Stimulated activated CD4-positive, alpha-beta T cell treated with anti-CD3 and anti-CD28 coated beads, Interleukin-2, amount 100 ng/mL, for 4 hours (primary cell): ENCODE results near the gene JMJD1C.
"Not testable (repeated sequence)": the region's sequence is repeated elsewhere in the genome, so short reads cannot be mapped to it uniquely, and the experiment has no call there.

Experiments used
- DNase-seq: peaks from one replicate; pipeline ENCODE4 v3.0.0-alpha.2; 2020; ENCODE audit warnings: low read depth

Gene JMJD1C

DNA sequence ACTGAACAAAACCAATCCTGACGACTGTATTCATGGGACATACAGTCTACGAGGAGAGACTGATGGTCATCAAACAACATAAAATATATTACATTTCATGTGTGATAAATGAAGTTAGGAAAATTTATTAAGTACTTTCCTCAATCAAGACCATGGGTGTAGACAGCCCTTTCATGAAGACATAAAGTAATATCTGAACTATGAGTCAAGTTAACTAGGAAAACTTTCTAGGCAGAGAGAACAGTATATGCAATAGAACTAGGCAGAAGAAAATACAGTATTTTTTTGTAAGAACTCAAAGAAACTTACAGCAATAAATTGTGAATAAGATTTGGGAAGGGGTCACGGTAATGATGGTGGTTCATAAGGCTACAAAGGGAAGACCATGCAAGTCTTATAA is 112.8 kb downstream of the JMJD1C start:
- no peak for DNase-seq

DNA sequence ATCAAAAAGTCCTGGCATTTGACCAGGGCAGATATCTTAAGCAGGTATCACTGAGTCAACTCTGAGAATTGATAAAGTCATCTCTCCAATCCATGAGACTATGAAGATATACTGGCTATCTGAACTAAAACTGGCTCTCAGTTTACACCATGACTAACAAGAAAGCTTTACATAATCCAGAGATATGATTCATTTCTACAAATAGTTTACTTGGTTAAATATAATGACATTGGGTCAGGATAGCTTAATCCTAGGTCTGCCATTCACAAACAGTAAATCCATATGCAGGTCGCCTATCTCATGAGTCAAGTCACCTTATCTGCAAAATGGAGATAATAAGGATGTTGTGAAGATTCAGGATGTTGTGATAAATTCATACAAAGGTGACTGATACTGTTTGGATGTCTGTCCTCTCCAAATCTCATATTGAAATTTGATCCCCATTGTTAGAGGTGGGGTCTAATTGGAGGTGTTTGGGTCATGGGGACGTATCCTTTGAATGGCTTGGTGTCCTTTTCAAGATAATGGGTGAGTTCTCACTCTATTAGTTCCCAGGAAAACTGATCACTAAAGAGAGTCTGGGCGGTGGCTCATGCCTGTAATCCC is 117.4 kb downstream of the JMJD1C start:
- DNase-seq = no peak

DNA sequence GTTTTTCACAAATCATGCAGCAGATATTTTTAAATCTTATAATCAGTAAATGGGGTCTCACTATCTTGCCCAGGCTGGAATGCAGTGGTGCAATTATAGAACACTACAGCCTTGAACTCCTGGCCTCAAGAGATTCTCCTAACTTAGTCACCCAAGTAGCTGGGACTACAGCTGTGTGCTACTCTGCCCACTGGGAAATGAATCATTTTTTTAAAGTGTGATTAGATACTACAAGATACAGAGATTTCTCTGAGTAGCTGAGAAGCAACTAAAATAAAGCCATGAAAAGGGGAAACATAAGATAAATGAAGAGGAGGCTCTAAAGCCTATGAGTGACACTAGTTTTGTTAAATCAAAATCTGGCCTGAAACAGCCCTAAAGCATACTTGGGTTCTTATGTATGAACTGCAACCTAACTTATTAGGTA is 119.7 kb downstream of the JMJD1C start:
- no peak for DNase-seq

- no peak for DNase-seq
Measured at GRCh38 chr10:63344269-63344668, 121.5 kb downstream of the JMJD1C start.

DNA sequence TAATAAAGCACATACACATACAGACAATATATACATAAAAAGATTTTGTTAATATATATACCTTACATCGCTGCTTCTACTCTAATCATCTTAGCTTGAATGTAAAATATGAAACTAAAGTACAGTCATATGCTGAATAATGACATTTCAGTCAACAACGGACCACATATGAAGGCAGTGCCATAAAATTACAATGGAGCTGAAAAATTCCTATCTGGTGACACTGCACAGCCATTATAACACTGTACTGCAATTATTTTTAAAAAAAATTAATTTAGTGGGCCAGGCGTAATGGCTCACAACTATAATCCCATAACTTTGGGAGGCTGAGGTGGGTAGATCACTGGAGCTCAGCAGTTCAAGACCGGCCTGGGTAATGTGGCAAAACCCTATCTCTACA is 122.3 kb downstream of the JMJD1C start:
- DNase-seq = no peak

- DNase-seq = not testable (repeated sequence)
Measured at GRCh38 chr10:63339640-63340039, 126.1 kb downstream of the JMJD1C start.

DNA sequence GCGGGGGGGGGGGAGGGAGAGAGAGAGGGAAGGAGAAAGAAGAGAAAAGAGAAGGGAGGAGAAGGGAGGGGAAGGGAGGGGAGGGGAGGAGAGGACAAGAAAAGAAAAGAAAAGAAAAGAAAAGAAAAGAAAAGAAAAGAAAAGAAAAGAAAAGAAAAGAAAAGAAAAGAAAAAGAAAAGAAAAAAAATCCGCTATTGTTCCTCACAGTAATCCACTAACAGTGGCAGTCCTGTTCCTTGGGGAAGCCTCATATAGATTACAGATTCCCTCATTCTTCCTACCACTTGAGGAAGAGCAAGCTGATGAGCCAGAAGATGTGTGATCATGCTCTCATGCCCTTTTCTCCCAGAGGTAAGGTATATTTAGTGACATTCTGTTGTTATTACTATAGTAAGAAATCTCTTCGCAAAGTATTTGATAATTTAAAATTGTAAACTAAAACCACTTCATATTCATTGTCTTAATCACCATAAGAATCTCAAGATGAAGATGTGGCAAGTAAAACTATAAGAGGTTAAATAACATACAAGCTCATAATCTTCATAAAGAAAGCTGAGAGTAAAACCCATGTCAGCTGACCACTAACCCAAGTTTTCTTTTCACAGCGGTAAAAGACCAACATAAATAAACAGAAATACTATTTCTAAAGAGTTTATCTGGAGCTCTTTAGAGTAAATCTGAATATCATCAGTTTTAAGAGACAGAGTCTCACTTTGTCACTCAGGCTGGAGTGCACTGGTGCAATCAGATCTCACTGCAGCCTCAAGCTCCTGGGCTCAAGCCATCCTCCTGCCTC is 128.1 kb downstream of the JMJD1C start:
- no peak for DNase-seq

DNA sequence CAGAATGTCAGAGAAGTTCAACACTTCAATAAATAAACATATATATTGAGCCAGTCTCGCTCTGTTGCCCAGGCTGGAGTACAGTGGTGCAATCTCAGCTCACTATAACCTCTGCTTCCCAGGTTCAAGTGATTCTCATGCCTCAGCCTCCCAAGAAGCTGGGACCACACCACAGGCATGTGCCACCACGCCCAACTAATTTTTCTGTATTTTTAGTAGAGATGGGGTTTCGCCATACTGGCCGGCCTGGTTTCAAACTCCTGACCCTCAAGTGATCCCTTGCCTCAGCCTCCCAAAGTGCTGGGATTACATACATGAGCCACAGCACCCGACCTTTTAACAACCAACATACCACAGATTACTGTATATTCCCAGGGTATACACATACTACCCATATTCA is 134.2 kb downstream of the JMJD1C start:
- DNase-seq = no peak

- no peak for DNase-seq
Measured at GRCh38 chr10:63324495-63324854, 141.3 kb downstream of the JMJD1C start.

- no peak for DNase-seq
Measured at GRCh38 chr10:63323701-63324494, 141.9 kb downstream of the JMJD1C start.

DNA sequence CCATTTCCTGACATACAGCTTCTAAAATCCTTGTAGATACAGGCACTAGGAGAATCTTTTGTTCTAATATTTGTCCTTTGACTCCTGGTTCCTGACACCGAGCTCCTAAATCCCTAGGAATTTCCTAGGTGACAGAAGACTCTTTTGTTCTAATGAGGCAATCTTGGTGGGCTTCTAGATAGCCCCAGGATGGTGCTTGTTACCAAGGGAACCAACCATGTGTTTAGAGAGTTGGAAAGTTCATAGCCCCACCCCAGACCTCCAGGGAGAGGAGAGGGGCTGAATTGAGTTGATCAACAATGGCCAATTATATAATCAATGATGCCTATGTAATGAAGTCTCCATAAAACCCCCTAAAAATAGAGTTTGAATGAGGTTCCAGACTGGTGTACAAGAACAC is 145.1 kb downstream of the JMJD1C start:
- no peak for DNase-seq

- DNase-seq = no peak
Measured at GRCh38 chr10:63319231-63319630, 146.5 kb downstream of the JMJD1C start.

GRCh38 chr10:63318491-63318890 is 147.3 kb downstream of the JMJD1C start:
- no peak for DNase-seq

GRCh38 chr10:63314020-63314419 is 151.8 kb downstream of the JMJD1C start:
- DNase-seq = no peak

- DNase-seq = no peak
Measured at GRCh38 chr10:63313066-63313717, 152.6 kb downstream of the JMJD1C start.

DNA sequence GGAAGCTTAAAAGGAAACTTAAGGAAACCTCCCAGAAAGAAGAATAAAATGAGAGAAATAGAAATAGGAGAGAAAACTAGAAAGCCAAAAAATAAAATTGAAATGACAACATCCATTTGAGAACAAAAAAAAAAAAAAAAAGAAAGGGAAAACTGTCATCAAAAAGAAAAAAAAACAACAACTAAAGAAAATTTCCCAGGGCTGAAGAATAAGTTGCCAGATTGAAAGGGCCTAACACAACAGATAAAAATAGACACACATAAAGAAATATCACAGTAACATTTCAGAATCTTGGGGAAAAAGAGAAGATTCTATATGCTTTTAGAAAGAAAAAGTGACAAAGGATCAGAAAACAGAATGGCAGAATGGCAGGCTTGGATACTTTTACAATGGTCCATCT is 157.1 kb downstream of the JMJD1C start:
- no peak for DNase-seq

DNA sequence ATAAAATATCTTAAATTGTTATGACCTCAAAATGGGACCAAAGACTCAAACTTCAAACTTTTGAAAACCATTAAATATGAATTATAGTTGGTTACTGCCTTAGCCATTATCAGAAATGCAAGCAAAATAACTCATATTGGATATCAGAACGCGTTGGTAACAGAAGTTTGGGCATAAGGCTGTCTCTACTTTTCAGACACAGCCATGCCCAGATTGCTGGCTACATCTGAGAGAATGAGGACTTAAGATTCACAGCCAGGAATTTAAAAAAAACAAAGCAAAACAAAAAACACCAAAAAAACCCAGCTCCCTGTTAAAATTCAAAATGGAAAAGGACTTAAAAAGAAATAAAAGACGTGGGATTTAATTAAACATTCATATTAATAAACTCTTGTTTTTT is 161.6 kb downstream of the JMJD1C start:
- no peak for DNase-seq

- no peak for DNase-seq
Measured at GRCh38 chr10:63300801-63301200, 165.0 kb downstream of the JMJD1C start.

DNA sequence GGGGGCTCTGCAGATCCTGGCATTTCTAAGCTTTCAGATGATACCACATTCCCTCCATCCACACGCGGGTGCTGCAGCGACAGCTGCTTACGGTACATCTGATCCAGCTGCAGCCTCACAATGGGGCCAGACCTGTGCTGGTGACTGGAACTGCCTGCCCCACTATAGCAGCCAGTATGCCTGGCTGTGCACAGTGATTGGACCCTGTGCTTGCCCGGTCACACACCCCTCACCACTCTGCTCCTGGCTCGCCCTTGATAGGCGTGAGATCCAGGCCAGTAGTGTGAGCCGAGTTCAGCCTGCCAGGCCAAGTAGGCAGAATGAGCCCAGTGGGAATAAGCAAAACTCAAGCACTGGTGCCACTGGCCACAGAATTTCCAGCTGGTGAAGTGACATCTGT is 167.8 kb downstream of the JMJD1C start:
- no peak for DNase-seq

- DNase-seq = no peak
Measured at GRCh38 chr10:63294781-63295180, 171.0 kb downstream of the JMJD1C start.

DNA sequence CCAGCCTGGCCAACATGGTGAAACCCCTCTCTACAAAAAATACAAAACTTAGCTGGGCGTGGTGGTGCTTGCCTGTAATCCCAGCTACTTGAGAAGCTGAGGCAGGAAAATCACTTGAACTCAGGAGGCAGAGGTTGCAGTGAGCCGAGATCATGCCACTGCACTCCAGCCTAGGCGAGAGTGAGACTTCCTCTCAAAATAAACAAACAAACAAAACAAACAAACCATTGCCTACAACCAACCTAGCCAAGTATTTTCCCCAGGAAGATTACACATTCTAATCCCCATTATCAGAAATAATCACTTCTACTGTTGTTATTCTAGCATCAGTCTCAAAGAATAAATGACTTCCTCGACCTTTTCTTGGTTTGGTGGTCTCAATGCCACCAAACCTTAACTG is 172.9 kb downstream of the JMJD1C start:
- DNase-seq = not testable (repeated sequence)

DNA sequence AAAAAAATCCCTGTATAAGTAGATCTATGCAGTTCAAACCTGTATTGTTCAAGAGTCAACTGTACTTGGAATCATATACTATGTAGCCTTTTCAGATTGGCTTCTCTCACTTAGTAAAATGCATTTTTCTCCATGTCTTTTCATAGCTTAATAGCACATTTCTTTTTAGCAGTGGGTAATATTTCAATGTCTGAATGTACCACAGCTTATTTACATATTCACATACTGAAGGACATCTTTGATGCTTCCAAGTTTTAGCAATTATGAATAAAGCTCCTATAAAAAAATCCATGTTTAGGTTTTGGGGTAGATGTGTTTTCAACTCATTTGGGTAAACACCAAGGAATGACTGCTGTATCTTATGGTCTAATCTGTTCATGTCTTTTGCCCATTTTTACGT is 177.6 kb downstream of the JMJD1C start:
- no peak for DNase-seq
